DMS53 treated with DMSO at 0.1 percent for 48 hours (cell line): Measurements from ENCODE around the gene SPRR2F.

Experiments
- DNase-seq: peaks from one replicate; lab custom pipeline; 2025; ENCODE audit not compliant: unreplicated experiment; lab: John Stamatoyannopoulos, UW

Gene SPRR2F

DNA sequence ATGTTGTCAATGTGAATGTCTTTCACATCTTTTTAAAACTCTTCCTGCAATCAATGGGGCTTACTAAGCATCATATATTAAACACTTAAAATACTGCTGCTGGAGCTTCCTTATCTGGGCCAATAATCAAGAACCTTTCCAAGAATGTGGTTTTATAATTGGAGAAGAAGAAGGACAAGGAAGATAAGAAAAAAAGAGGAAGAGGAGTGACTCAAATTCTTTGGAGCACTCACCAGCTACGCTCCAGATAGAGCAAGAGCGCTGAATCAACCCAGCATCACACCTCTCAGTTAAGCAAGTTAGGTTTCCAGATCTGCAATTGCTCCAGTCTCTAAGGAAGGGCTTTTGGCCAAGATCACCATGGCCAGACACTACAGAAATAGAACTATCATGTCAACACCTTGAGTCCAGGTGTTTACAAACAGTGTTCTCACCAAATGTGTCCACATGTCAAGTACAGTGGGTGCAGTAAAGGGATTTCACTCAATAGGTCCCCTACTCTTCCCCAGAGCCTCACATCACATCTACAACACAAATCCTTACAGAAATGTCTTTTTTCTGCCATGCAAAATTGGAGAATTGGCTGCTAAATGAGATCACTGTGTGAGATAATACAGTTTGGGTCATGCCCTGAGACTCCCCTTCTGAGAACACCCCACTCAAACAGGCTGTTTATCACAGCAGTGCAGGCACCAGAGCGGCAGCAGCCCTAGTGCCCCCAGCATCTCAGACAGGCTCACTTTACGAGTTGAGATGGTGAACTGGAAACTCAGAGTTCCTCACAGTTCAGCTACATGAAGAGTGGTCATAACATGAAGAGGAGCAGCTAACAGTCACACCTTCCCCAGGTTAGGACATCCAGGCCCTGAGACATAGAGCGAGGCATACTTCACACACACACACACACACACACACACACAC lies 40.2 kb downstream of the SPRR2F start:
- DNase-seq: no peak

DNA sequence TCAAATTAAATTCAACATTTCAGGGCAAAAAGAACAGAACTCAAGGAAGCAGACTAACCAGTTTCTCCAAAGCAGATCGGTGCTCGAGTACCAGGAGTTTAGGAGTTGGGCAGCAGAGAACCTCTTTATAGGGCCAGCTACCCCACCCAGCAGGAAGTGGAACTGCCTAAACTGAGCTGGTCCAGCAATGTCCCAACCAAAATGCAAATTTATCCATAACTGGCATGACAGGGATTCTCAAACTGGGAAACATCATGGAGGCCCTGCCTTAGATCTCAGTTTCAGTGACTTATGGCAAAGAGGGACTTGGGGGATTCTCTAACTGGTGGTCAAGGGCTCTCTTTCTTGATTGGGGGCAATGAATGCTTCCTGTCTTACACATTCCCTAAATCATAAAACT lies 41.8 kb downstream of the SPRR2F start, which contains the start of gene SPRR2B:
Gene SPRR2B (minus strand): TSS at position 101 of the 400 bp plus-strand sequence. CDS start 772 bp downstream, outside the sequence.
- no peak for DNase-seq

GRCh38 chr1:153070243-153070642 lies 43.1 kb downstream of the SPRR2F start:
- DNase-seq: no peak
